Esophagus squamous epithelium (tissue), 5 donors: ENCODE results near the gene GBF1. TPM values are rescaled to one million over a fixed set of nuclear protein-coding genes. Genes with fewer than 3 reads are reported as not detected.

Experiments used
- DNase-seq: peaks from one replicate; lab custom pipeline; 2025; lab: John Stamatoyannopoulos, UW
- H3K27ac ChIP-seq, 4 donors: fragments of 200-600 bp; sonication (generic); one replicate each; pipeline ENCODE4 v1.5.1; 2016 to 2019; ENCODE audit warnings: mild to moderate bottlenecking in 1 of 4
- H3K27me3 ChIP-seq, 4 donors: fragments of 200-600 bp; sonication (generic); 1 replicate in 3 of 4; 2 replicates in 1 of 4; pipeline versions ENCODE4 v1.5.1 to v1.6.0; 2017 to 2021; ENCODE audit warnings: antibody characterized with exemption in 1 of 4
- H3K36me3 ChIP-seq, 3 donors: fragments of 200-600 bp; sonication (generic); one replicate each; pipeline ENCODE4 v1.5.1; 2016 to 2019
- H3K4me1 ChIP-seq, 3 donors: fragments of 200-600 bp; sonication (generic); one replicate each; pipeline ENCODE4 v1.5.1; 2017 to 2019
- H3K4me3 ChIP-seq, 4 donors: fragments of 200-600 bp; sonication (generic); 1 replicate in 3 of 4; 2 replicates in 1 of 4; pipeline ENCODE4 v1.5.1; 2016 to 2019; ENCODE audit warnings: mild to moderate bottlenecking in 2 of 4, moderate library complexity in 1 of 4
- H3K9me3 ChIP-seq, 3 donors: fragments of 200-600 bp; sonication (generic); one replicate each; pipeline ENCODE4 v1.5.1; 2016 to 2019
- POLR2A ChIP-seq, 4 donors: fragments of 450-650 bp; IDR thresholded peaks; one replicate each; pipeline ENCODE4 v1.6.1; 2017; ENCODE audit warnings: antibody characterized with exemption in 4 of 4, mild to moderate bottlenecking in 4 of 4, moderate library complexity in 3 of 4
- WGBS, 2 donors: methylation state at CpG; one replicate each; pipeline ENCODE4 v1.1.5; 2018; 5-methylcytosine and 5-hydroxymethylcytosine counted together
- intact Hi-C: fragments of 100-400 bp; cut with DNase I; formaldehyde crosslinking; loops from one replicate; pipeline ENCODE4 v1.15.0; 2022
- total RNA-seq, 4 donors: library from RNA; depleted of rRNA; stranded (reverse); fragments of >200 nt; gene quantifications; one replicate each; pipeline ENCODE4 v1.1.0, GENCODE V29; 2016
- TF ChIP-seq, protein P1 (sequence below), 6 experiments: fragments of 450-650 bp in 4 of 6; fragments of 200-600 bp in 2 of 6; sonication (generic) in 2 of 6; IDR thresholded peaks; one replicate each; pipeline ENCODE4 v1.5.1; 2016 to 2019; ENCODE audit warnings: antibody characterized with exemption in 6 of 6, mild to moderate bottlenecking in 4 of 6, moderate library complexity in 4 of 6
- donor health status: DM: yes; HTN: yes; CAD: no.

GBF1 gene
- total RNA-seq, 4 donors from 2014 or later: 22.5 to 39.0 (median 28.6) TPM

DNA sequence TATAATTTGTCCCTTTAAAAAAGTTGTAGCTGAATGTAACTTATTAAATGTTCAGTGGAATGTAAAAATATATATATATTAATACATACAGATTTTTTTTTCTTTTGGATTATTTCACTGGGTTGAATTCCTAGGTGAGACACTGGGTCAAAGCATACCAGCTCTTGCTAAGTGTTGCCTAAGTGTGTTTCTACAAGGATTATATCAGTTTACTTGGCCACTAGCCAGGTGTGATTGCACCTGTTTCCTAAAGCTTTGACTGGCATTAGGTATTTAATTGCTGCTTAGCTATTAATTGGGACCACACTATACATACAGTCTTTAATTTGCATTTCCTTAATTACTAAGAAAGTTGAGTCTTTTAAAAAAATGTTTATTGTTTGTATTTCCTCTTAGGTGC is 24.7 kb upstream of the GBF1 start:
- intact Hi-C loops: loop anchor here (10.0 kb wide), 1 partner anchor 46 kb away; no protein-coding TSS in a partner anchor
- H3K27me3 ChIP-seq: no peaks in the 10 kb centered on the region
- DNase-seq: no peak
- no peaks in the 10 kb centered on the region for H3K9me3 ChIP-seq
- no peak for TF ChIP-seq POLR2A (IDR thresholded peaks at IDR 0.05)
- TF ChIP-seq, protein P1, sequence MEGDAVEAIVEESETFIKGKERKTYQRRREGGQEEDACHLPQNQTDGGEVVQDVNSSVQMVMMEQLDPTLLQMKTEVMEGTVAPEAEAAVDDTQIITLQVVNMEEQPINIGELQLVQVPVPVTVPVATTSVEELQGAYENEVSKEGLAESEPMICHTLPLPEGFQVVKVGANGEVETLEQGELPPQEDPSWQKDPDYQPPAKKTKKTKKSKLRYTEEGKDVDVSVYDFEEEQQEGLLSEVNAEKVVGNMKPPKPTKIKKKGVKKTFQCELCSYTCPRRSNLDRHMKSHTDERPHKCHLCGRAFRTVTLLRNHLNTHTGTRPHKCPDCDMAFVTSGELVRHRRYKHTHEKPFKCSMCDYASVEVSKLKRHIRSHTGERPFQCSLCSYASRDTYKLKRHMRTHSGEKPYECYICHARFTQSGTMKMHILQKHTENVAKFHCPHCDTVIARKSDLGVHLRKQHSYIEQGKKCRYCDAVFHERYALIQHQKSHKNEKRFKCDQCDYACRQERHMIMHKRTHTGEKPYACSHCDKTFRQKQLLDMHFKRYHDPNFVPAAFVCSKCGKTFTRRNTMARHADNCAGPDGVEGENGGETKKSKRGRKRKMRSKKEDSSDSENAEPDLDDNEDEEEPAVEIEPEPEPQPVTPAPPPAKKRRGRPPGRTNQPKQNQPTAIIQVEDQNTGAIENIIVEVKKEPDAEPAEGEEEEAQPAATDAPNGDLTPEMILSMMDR (IDR thresholded peaks at IDR 0.05): no peak
- H3K36me3 ChIP-seq: no peaks in the 10 kb centered on the region
- H3K4me1 ChIP-seq: peaks cover 0 to 7% (median 3%) of the 10 kb centered on the region in 3 donors
- no peak overlapping the region for H3K27ac ChIP-seq
- H3K4me3 ChIP-seq: no peak overlapping the region

DNA sequence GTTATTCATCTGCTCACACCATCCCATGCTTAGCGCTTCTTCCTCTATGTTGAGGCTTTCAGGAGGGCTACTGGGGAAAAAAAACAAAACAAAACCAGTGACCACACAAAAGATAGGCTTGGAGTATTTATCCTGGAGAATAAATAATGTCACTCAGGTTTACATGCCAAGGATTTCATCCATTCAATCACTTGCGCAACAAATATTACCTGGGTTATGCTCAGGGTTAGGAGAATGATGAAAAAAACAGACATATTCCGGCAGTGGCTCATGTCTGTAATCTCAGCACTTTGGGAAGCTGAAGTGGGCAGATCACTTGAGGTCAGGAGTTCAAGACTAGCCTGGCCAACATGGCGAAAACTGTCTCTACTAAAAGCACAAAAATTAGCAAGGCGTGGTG is 22.5 kb upstream of the GBF1 start:
- no peak overlapping the region for H3K4me3 ChIP-seq
- no peak for TF ChIP-seq POLR2A (IDR thresholded peaks at IDR 0.05)
- TF ChIP-seq, protein P1 (IDR thresholded peaks at IDR 0.05): no peak

DNA sequence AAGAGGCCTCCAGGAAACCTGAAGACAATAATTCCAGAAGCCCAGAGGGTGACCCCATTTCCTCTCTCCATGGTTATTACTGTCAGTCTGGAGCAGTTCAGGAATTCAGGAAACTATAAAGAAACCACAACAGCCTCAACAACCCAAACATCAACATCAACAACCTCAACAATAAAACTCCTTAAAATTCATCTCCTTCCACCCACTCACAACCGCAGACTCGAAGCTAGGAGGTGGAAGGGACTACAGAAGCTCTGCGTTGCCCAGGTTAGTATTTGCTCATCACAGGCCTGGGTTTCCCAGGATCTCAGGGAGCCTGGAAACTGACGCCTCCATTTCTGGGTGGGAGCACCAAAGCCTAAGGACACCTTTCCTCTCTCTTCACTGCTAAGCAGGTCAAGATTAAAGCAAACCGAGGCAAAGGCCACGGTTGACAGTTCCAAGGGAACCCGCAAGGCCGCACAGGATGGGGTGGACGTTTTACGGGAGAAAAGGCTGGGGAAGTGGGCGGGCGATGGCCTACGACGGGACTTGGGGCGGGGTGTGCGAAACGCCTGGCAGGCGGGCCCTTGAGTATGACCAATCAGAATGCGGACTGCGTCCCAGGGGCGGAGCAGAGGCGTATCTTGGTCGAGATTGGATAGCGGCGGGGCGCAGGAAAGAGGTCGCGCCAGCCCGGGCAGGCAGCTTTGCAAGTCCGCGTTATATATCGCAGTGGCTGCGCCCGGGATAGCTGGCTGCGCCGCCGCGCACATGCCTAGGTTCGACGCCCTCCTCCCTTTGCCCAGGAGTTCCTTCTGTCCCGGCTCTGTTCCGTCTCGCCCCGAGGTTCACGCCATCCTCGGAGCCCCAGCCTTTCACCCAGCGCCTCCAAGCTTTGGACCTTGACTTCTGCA is 19.4 kb upstream of the GBF1 start, which contains the start of gene ELOVL3:
Gene ELOVL3, plus strand, starts transcription at position 654 of the 896 bp plus-strand sequence. CDS start 250 bp downstream, outside the sequence.
- DNase-seq: peak; percentile 57
- peak within 1 kb of the TSS in 3 of 4 donors; percentile 18 to 50 (median 22) for H3K4me3 ChIP-seq
- TF ChIP-seq, protein P1 (IDR thresholded peaks at IDR 0.05): peak in 3 of 6 experiments; percentile 13 to 24 (median 14)
- TF ChIP-seq POLR2A (IDR thresholded peaks at IDR 0.05): peak in 1 of 4 donors; percentile 11
- WGBS, 2 donors: 10 to 19% methylated on average over 25 of the region's 47 CpGs
- H3K27ac ChIP-seq: peak within 1 kb of the TSS; percentile 42 to 74 (median 56)
- H3K4me1 ChIP-seq: peaks cover 14 to 36% (median 21%) of the 10 kb centered on the region in 3 donors
- peaks cover 0 to 41% (median under 1%) of the 10 kb centered on the region in 4 donors for H3K27me3 ChIP-seq
- H3K9me3 ChIP-seq: no peaks in the 10 kb centered on the region
- intact Hi-C loops: loop anchor here (5.0 to 10.0 kb wide), 2 partner anchors 51 to 126 kb away; no protein-coding TSS in a partner anchor
- no peaks in the 10 kb centered on the region for H3K36me3 ChIP-seq

More for the DNA sequence above, 22.5 kb upstream of the GBF1 start:
- 65 to 68% methylated on average over 5 of the region's 5 CpGs for WGBS, 2 donors
- Histone ChIP-seq H3K4me1 (peaks cover 7 to 24% (median 10%) of the 10 kb centered on the region in 3 donors), H3K27me3 (peaks cover 0 to 11% (median 0%) of the 10 kb centered on the region in 4 donors), H3K27ac (no peak overlapping the region), H3K9me3 (no peaks in the 10 kb centered on the region), H3K36me3 (no peaks in the 10 kb centered on the region)
- intact Hi-C loops: loop anchor here (10.0 kb wide), 1 partner anchor 48 kb away; no protein-coding TSS in a partner anchor
- no peak for DNase-seq

DNA sequence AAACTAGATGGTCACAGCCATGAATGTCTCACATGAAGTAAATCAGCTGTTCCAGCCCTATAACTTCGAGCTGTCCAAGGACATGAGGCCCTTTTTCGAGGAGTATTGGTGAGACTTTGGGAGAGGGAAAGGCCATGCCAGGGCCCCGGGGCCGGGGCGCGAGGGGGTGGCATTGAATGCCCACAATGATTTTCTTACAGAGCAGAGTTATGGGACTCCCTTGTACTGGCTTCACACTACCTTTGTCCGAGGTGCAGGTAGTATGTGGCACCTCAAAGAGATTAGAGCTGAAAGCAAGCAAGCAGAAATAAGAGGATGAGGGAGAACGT is 18.8 kb upstream of the GBF1 start:
- TF ChIP-seq, protein P1 (IDR thresholded peaks at IDR 0.05): no peak
- no peak for TF ChIP-seq POLR2A (IDR thresholded peaks at IDR 0.05)
- Histone ChIP-seq H3K4me1 (peaks cover 20 to 42% (median 27%) of the 10 kb centered on the region in 3 donors), H3K27me3 (peaks cover 0 to 47% (median 5%) of the 10 kb centered on the region in 4 donors), H3K9me3 (no peaks in the 10 kb centered on the region), H3K27ac (peak overlapping the region in 2 of 4 donors; percentile 69 to 74), H3K36me3 (no peaks in the 10 kb centered on the region), H3K4me3 (peak overlapping the region in 3 of 4 donors; percentile 18 to 50 (median 22))
- no peak for DNase-seq
- WGBS, 2 donors: 85% methylated on average over 4 to 6 of the region's 8 CpGs
- intact Hi-C loops: loop anchor here (5.0 to 10.0 kb wide), 2 partner anchors 52 to 126 kb away; no protein-coding TSS in a partner anchor
